Measurements from ENCODE around the gene SDF2L1. TPM values are rescaled to one million over a fixed set of nuclear protein-coding genes. Genes with fewer than 3 reads are reported as not detected.
"Not testable (repeated sequence)": the region's sequence is repeated elsewhere in the genome, so short reads cannot be mapped to it uniquely, and the experiment has no call there.

Gene SDF2L1
- total and polyA plus RNA-seq, 4 donors = 6.9 to 21.9 (median 15.3) TPM

DNA sequence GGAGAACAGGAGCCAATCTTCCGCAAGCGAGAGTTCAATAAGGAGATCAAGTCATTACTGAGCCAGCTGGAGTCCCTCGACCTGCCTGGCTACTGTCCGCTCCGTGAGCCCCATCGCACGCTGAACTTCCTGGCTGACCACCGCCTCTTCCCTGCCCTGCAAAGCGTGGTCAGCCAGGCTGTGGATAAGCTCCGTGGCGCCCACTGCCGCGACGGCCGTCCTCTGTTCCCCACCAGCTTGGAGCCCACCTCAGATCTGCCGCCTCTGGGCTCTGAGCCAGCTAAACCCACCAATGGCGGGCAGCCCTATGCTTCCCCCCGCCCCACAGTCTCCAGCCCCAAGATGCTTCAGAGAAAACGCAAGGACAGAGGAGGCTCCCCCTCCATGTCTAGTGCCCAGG is 7.3 kb upstream of the SDF2L1 start:
- H3K36me3 ChIP-seq (ENCODE audit: control insufficient read depth, insufficient read depth, low read length) = peaks cover 20% of the 10 kb centered on the region
- no peak for DNase-seq (ENCODE audit: low read depth in 4 of 6, low spot score in 6 of 6)
- no peaks in the 10 kb centered on the region for H3K9me3 ChIP-seq (ENCODE audit: control insufficient read depth, insufficient read depth, low read length)
- no peak overlapping the region for H3K27ac ChIP-seq (ENCODE audit: low read depth, low read length)
- H3K4me3 ChIP-seq (ENCODE audit: low read depth, low read length) = no peak overlapping the region
- 70% methylated on average over 19 of the region's 19 CpGs for WGBS (ENCODE audit: insufficient coverage)
- peaks cover 5% of the 10 kb centered on the region for H3K4me1 ChIP-seq (ENCODE audit: control insufficient read depth, insufficient read depth, low read length)
- no peaks in the 10 kb centered on the region for H3K27me3 ChIP-seq (ENCODE audit: control insufficient read depth, insufficient read depth, low read length)

DNA sequence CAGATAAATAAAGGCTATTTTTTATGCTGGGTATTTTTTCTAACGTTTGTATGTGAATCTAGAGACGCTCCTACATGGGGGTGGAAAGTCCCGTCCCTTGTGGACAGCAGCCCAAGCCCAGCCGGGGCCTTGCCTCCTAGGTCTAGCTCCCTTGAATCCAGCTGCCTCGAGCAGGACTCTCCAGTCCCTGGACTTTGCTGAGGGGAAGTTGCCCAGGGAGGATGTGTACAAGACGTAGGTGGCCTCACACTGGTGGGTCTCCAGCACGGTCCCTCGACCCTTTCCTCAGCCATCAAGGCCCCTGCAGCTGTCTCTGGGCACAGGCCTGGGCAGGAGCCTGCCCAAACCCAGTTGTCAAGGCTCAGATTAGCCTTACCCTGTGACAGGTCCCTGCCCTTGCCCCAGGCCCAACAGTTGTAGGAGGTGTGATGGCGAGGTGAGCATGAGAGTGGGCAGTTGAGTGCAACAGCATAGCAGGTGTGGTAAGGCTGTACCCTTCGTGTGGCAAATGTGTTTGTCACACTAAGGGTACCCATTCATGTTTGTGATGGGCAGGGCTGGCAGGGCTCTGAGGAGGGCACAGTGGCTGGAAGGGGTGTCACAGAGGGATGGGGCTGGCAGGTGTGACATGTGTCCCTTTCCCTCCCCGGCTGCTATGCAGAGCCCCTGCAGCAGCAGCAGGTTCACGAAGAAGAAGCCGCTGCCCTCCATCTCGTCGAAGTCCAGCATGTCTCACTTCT is 6.2 kb upstream of the SDF2L1 start:
- no peak for DNase-seq (ENCODE audit: low read depth in 4 of 6, low spot score in 6 of 6)

DNA sequence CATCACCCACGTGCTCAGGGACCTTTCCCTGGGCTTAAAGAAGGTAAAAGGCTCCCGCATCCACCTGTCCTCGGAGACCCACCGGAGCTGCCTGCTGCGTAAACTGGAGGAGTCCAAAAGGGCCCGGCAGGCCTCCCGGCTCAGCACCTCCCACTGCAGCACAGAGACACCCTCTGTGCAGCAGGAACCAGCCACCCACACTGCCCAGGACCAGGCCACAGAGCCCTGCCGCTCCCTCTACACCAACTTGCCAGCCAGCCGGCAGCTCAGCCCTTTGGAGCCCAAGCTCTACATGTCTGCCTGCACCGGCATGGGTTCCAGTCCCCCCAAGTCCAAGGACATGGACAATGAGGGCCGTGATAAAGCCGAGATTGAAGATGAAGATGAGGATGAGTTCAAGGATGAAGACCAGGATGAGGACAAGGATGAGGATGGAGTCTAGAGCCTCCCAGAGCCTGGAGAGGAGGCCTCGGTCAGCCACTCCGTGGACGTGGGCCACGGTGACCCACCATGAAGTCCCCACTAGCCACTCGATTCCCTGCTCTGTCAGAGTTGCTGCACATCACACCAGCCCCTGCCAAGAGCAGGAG is 5.4 kb upstream of the SDF2L1 start:
- no peak for DNase-seq (ENCODE audit: low read depth in 4 of 6, low spot score in 6 of 6)
- Histone ChIP-seq H3K9me3 (ENCODE audit: control insufficient read depth, insufficient read depth, low read length) (no peaks in the 10 kb centered on the region), H3K4me1 (ENCODE audit: control insufficient read depth, insufficient read depth, low read length) (peaks cover 5% of the 10 kb centered on the region), H3K27me3 (ENCODE audit: control insufficient read depth, insufficient read depth, low read length) (no peaks in the 10 kb centered on the region), H3K4me3 (ENCODE audit: low read depth, low read length) (no peak overlapping the region), H3K36me3 (ENCODE audit: control insufficient read depth, insufficient read depth, low read length) (peaks cover 20% of the 10 kb centered on the region), H3K27ac (ENCODE audit: low read depth, low read length) (no peak overlapping the region)
- 84% methylated on average over 17 of the region's 17 CpGs for WGBS (ENCODE audit: insufficient coverage)

More for the DNA sequence above, 6.2 kb upstream of the SDF2L1 start:
- Histone ChIP-seq H3K27ac (ENCODE audit: low read depth, low read length) (no peak overlapping the region), H3K4me1 (ENCODE audit: control insufficient read depth, insufficient read depth, low read length) (no peaks in the 10 kb centered on the region), H3K9me3 (ENCODE audit: control insufficient read depth, insufficient read depth, low read length) (no peaks in the 10 kb centered on the region), H3K4me3 (ENCODE audit: low read depth, low read length) (no peak overlapping the region), H3K27me3 (ENCODE audit: control insufficient read depth, insufficient read depth, low read length) (no peaks in the 10 kb centered on the region), H3K36me3 (ENCODE audit: control insufficient read depth, insufficient read depth, low read length) (peaks cover 20% of the 10 kb centered on the region)
- 83% methylated on average over 13 of the region's 15 CpGs for WGBS (ENCODE audit: insufficient coverage)

DNA sequence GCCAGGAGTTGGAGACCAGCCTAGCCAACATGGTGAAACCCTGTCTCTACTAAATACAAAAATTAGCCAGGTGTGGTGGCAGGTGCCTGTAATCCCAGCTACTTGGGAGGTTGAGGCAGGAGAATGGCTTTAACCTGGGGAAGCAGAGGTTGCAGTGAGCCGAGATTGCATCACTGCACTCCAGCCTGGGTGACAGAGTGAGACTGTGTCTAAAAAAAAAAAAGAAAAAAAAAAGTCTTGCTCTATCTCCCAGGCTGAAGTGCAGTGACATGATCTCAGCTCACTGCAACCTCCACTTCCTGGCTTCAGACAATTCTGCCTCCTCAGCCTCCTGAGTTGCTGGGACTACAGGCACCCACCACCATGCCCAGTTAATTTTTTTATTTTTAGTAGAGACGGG is 4.7 kb upstream of the SDF2L1 start:
- not testable (repeated sequence) for DNase-seq (ENCODE audit: low read depth in 4 of 6, low spot score in 6 of 6); H3K9me3 ChIP-seq (ENCODE audit: control insufficient read depth, insufficient read depth, low read length); H3K4me1 ChIP-seq (ENCODE audit: control insufficient read depth, insufficient read depth, low read length); H3K27ac ChIP-seq (ENCODE audit: low read depth, low read length); H3K4me3 ChIP-seq (ENCODE audit: low read depth, low read length); H3K27me3 ChIP-seq (ENCODE audit: control insufficient read depth, insufficient read depth, low read length)
- WGBS (ENCODE audit: insufficient coverage) = 100% methylated on average over 1 of the region's 2 CpGs
- H3K36me3 ChIP-seq (ENCODE audit: control insufficient read depth, insufficient read depth, low read length) = peaks cover 17% of the 10 kb centered on the region

DNA sequence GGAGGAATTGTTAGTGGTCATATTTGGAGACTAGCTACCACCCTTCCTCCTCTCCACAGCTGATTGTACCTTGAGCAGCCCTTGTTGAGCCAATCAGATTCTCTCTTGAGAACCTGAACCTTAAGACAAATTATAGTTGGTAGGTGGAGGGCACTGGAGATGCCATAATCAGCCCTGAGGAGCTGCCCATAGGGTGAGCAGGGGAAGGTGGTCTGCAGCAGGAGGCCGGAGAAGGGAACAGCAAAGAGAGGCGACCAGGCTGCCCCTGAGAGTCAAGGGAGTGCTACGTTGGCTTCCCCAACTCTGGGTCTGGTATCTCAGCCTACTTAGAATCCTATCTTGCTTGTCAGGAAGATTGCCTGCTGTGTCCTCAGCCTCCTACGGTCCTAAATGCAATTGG is 2.7 kb upstream of the SDF2L1 start:
- H3K4me1 ChIP-seq (ENCODE audit: control insufficient read depth, insufficient read depth, low read length) = peaks cover 17% of the 10 kb centered on the region
- H3K4me3 ChIP-seq (ENCODE audit: low read depth, low read length) = no peak overlapping the region
- no peak for DNase-seq (ENCODE audit: low read depth in 4 of 6, low spot score in 6 of 6)
- H3K27ac ChIP-seq (ENCODE audit: low read depth, low read length) = no peak overlapping the region
- 68% methylated on average over 4 of the region's 4 CpGs for WGBS (ENCODE audit: insufficient coverage)
- no peaks in the 10 kb centered on the region for H3K27me3 ChIP-seq (ENCODE audit: control insufficient read depth, insufficient read depth, low read length)
- peaks cover 18% of the 10 kb centered on the region for H3K36me3 ChIP-seq (ENCODE audit: control insufficient read depth, insufficient read depth, low read length)
- no peaks in the 10 kb centered on the region for H3K9me3 ChIP-seq (ENCODE audit: control insufficient read depth, insufficient read depth, low read length)

DNA sequence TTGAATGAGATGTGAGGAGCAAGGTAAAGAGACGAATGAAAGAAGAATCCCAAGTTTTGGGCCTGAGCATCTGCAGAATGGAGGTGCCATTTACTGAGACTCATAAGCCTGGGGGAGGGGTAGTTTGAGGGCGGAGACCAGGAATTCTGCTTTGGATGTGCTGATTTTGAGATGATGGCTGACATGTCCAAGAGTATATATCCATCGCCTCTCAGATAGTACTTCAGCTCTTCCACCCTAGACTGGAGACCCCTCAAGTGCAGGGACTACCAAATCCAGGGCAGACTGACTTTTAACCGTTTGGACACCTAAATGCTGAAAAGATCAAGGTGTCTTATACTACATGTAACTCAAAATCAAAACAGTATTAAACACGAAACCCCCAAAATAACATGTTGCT is 1.3 kb upstream of the SDF2L1 start:
- H3K9me3 ChIP-seq (ENCODE audit: control insufficient read depth, insufficient read depth, low read length) = no peaks in the 10 kb centered on the region
- 61% methylated on average over 3 of the region's 5 CpGs for WGBS (ENCODE audit: insufficient coverage)
- H3K4me3 ChIP-seq (ENCODE audit: low read depth, low read length) = no peak overlapping the region
- no peaks in the 10 kb centered on the region for H3K27me3 ChIP-seq (ENCODE audit: control insufficient read depth, insufficient read depth, low read length)
- no peak for DNase-seq (ENCODE audit: low read depth in 4 of 6, low spot score in 6 of 6)
- H3K4me1 ChIP-seq (ENCODE audit: control insufficient read depth, insufficient read depth, low read length) = peaks cover 17% of the 10 kb centered on the region
- H3K27ac ChIP-seq (ENCODE audit: low read depth, low read length) = no peak overlapping the region
- peaks cover 15% of the 10 kb centered on the region for H3K36me3 ChIP-seq (ENCODE audit: control insufficient read depth, insufficient read depth, low read length)

DNA sequence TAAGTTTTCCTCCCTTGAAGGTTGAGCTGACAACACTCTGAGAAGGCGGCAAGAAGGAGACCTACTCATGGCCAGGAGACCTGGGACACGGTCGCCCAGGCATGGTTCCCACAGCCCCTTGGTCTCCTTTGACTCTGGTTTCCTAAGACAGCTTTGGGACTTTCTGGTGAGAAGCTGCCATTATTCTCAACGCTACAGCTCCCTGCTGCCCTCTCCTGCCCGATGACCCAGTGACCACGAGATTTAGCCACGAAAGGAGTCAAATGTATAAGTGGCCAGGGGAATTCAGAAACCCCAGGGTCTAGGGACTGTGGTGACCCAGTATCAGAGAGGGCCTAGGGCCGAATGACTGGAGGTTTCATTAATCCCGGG is 699 bp upstream of the SDF2L1 start:
- Histone ChIP-seq H3K4me1 (ENCODE audit: control insufficient read depth, insufficient read depth, low read length) (peaks cover 17% of the 10 kb centered on the region), H3K27ac (ENCODE audit: low read depth, low read length) (peak overlapping the region; percentile 40), H3K36me3 (ENCODE audit: control insufficient read depth, insufficient read depth, low read length) (peaks cover 17% of the 10 kb centered on the region), H3K4me3 (ENCODE audit: low read depth, low read length) (peak overlapping the region; percentile 61), H3K27me3 (ENCODE audit: control insufficient read depth, insufficient read depth, low read length) (no peaks in the 10 kb centered on the region), H3K9me3 (ENCODE audit: control insufficient read depth, insufficient read depth, low read length) (no peaks in the 10 kb centered on the region)
- peak in 1 of 6 donors; percentile 38 for DNase-seq (ENCODE audit: low read depth in 4 of 6, low spot score in 6 of 6)
- WGBS (ENCODE audit: insufficient coverage) = 7% methylated on average over 9 of the region's 9 CpGs

DNA sequence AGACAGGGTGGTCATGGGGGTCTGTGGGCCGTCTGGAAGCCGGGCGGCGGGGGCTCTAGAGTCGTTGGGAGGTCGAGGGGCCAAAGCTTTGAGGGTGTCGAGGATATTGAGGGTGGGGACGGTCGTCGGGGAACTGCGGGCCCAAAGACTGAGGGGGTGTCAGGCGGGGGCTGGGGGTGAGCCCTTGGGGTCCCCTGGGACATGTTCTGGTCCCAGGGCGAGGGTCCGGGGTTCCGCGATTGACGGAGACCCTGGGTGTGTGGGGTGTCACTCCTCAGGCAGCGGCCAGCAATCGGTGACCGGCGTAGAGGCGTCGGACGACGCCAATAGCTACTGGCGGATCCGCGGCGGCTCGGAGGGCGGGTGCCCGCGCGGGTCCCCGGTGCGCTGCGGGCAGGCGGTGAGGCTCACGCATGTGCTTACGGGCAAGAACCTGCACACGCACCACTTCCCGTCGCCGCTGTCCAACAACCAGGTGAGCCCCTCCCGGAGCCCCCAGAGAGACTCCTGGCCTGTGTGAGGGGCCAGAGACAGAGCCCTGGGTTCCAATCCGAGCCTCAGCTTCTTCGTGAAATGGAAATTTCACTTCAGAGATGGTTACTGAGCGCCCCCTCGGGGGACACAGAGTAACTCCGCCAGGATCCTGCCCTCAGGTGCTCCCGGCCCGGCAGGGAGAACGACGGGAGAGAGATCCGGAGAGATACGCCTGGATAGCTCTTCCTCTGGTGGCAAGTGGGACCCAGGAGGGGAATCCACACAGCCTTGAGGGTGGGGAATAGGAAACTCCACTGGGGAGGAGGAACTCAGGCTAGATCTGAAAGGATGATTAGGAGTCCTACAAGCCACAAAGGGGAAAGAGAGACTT is 714 bp downstream of the SDF2L1 start:
- Histone ChIP-seq H3K27me3 (ENCODE audit: control insufficient read depth, insufficient read depth, low read length) (no peaks in the 10 kb centered on the region), H3K4me3 (ENCODE audit: low read depth, low read length) (peak overlapping the region; percentile 61), H3K27ac (ENCODE audit: low read depth, low read length) (no peak overlapping the region), H3K36me3 (ENCODE audit: control insufficient read depth, insufficient read depth, low read length) (peaks cover 11% of the 10 kb centered on the region), H3K9me3 (ENCODE audit: control insufficient read depth, insufficient read depth, low read length) (no peaks in the 10 kb centered on the region), H3K4me1 (ENCODE audit: control insufficient read depth, insufficient read depth, low read length) (peaks cover 17% of the 10 kb centered on the region)
- WGBS (ENCODE audit: insufficient coverage) = under 1% methylated on average over 56 of the region's 56 CpGs
- peak in 2 of 6 donors; percentile 59 to 70 for DNase-seq (ENCODE audit: low read depth in 4 of 6, low spot score in 6 of 6)

DNA sequence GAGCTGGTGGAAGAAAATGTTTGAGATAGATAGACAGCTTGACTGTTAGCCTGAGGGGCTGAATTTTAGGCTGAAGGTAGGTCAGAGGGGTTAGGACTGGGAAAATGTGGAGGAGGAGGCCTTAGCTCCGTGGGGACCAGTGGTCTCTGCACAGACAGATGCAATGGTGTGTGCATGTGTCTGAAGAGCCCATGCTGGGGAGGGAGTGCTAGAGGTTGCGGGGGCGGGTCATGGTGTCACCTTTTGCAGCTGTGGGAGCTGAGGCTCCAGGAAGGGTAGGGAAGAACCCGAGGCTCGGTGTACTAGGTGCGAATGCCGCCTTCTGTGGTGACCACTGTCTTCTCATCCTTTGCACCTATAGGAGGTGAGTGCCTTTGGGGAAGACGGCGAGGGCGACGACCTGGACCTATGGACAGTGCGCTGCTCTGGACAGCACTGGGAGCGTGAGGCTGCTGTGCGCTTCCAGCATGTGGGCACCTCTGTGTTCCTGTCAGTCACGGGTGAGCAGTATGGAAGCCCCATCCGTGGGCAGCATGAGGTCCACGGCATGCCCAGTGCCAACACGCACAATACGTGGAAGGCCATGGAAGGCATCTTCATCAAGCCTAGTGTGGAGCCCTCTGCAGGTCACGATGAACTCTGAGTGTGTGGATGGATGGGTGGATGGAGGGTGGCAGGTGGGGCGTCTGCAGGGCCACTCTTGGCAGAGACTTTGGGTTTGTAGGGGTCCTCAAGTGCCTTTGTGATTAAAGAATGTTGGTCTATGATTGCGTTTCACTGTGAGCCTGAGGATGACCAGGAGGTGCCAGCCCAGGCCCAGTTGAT is 1.6 kb downstream of the SDF2L1 start:
- Histone ChIP-seq H3K36me3 (ENCODE audit: control insufficient read depth, insufficient read depth, low read length) (peaks cover 18% of the 10 kb centered on the region), H3K9me3 (ENCODE audit: control insufficient read depth, insufficient read depth, low read length) (no peaks in the 10 kb centered on the region), H3K27me3 (ENCODE audit: control insufficient read depth, insufficient read depth, low read length) (no peaks in the 10 kb centered on the region), H3K27ac (ENCODE audit: low read depth, low read length) (no peak overlapping the region), H3K4me1 (ENCODE audit: control insufficient read depth, insufficient read depth, low read length) (peaks cover 17% of the 10 kb centered on the region), H3K4me3 (ENCODE audit: low read depth, low read length) (no peak overlapping the region)
- no peak for DNase-seq (ENCODE audit: low read depth in 4 of 6, low spot score in 6 of 6)
- 93% methylated on average over 22 of the region's 22 CpGs for WGBS (ENCODE audit: insufficient coverage)
